Gastroesophageal sphincter (tissue), 4 donors: ENCODE data around the gene STK24. TPM values are rescaled to one million over a fixed set of nuclear protein-coding genes. Genes with fewer than 3 reads are reported as not detected.
A peak's percentile ranks its signal among the peaks of the same experiment; 100 is the strongest.

Experiments
- ATAC-seq: fragments of 150-250 bp; one replicate; pipeline ENCODE4 v1.9.1; 2016; ENCODE audit warnings: mild to moderate bottlenecking, moderate library complexity
- H3K27ac ChIP-seq, 4 donors: fragments of 200-600 bp; sonication (generic) in 3 of 4; 1 replicate in 3 of 4; 2 replicates in 1 of 4; pipeline ENCODE4 v1.5.1; 2016 to 2019
- H3K27me3 ChIP-seq: fragments of 200-600 bp; sonication (generic); one replicate; pipeline ENCODE4 v1.5.1; 2019
- H3K36me3 ChIP-seq, 2 donors: fragments of 200-600 bp; sonication (generic); one replicate each; pipeline ENCODE4 v1.5.1; 2019; ENCODE audit warnings: control low read depth in 1 of 2
- H3K4me1 ChIP-seq, 3 donors: fragments of 200-600 bp; sonication (generic); 1 replicate in 2 of 3; 2 replicates in 1 of 3; pipeline ENCODE4 v1.5.1; 2016 to 2019; ENCODE audit warnings: control low read depth in 2 of 3
- H3K4me3 ChIP-seq, 2 donors: fragments of 200-600 bp; sonication (generic); one replicate each; pipeline ENCODE4 v1.5.1; 2019; ENCODE audit warnings: mild to moderate bottlenecking in 1 of 2, moderate library complexity in 1 of 2
- H3K9me3 ChIP-seq, 3 donors: fragments of 200-600 bp; sonication (generic); one replicate each; pipeline ENCODE4 v1.5.1; 2017 to 2019; ENCODE audit warnings: control low read depth in 2 of 3
- EP300 ChIP-seq: sonication (generic); formaldehyde crosslinking; IDR thresholded peaks from one replicate; pipeline ENCODE4 v1.6.1; 2017; ENCODE audit warnings: antibody characterized with exemption, mild to moderate bottlenecking
- POLR2A ChIP-seq, 2 donors: fragments of 450-650 bp; IDR thresholded peaks; one replicate each; pipeline ENCODE4 v1.6.1; 2017; ENCODE audit warnings: antibody characterized with exemption in 2 of 2, mild to moderate bottlenecking in 2 of 2, moderate library complexity in 1 of 2
- POLR2AphosphoS5 ChIP-seq: sonication (generic); formaldehyde crosslinking; IDR thresholded peaks from one replicate; pipeline ENCODE4 v1.6.1; 2017; ENCODE audit warnings: antibody characterized with exemption
- WGBS, 2 donors: methylation state at CpG; one replicate each; pipeline ENCODE4 v1.1.5; 2018; ENCODE audit warnings: low coverage in 1 of 2; 5-methylcytosine and 5-hydroxymethylcytosine counted together
- total RNA-seq, 4 donors: library from RNA; depleted of rRNA; stranded (reverse); fragments of >200 nt; gene quantifications; one replicate each; pipeline ENCODE4 v1.1.0, GENCODE V29; 2016
- TF ChIP-seq, protein P1 (sequence below), 4 experiments: fragments of 200-600 bp in 2 of 4; fragments of 450-650 bp in 2 of 4; sonication (generic) in 1 of 4; IDR thresholded peaks; one replicate each; pipeline ENCODE4 v1.5.1; 2017 to 2019; ENCODE audit warnings: antibody characterized with exemption in 4 of 4, mild to moderate bottlenecking in 2 of 4, moderate library complexity in 2 of 4

The STK24 gene
- total RNA-seq, 4 donors from 2014 or later, result 60.2 to 157 (median 102) TPM

DNA sequence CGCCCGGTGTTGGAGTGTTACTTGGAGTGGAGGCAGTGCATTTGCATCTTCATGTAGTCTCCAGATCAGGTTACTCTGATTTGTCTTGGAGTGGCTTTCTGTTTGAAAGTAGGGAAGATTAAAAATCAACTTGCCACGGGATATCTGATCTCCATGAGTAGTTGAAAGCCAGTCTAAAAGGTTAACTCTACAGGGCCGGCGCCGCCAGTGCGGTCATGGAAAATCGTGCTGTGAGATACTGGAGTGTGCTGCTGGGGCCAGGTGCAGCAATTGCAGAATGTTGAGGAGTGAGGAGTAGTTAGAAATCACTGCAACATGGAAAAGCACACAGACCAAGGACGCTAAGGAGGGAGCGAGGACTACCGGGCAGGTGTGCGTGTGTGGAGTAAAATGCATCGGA is 175.0 kb downstream of the STK24 start:
- Histone ChIP-seq H3K9me3 (no peaks in the 10 kb centered on the region), H3K4me3 (no peak overlapping the region), H3K4me1 (no peaks in the 10 kb centered on the region), H3K27ac (no peak overlapping the region), H3K27me3 (no peaks in the 10 kb centered on the region), H3K36me3 (peaks cover 0 to 9% of the 10 kb centered on the region in 2 donors)
- TF ChIP-seq POLR2AphosphoS5 (no peak), POLR2A (IDR thresholded peaks at IDR 0.05) (no peak), EP300 (no peak)
- TF ChIP-seq, protein P1, sequence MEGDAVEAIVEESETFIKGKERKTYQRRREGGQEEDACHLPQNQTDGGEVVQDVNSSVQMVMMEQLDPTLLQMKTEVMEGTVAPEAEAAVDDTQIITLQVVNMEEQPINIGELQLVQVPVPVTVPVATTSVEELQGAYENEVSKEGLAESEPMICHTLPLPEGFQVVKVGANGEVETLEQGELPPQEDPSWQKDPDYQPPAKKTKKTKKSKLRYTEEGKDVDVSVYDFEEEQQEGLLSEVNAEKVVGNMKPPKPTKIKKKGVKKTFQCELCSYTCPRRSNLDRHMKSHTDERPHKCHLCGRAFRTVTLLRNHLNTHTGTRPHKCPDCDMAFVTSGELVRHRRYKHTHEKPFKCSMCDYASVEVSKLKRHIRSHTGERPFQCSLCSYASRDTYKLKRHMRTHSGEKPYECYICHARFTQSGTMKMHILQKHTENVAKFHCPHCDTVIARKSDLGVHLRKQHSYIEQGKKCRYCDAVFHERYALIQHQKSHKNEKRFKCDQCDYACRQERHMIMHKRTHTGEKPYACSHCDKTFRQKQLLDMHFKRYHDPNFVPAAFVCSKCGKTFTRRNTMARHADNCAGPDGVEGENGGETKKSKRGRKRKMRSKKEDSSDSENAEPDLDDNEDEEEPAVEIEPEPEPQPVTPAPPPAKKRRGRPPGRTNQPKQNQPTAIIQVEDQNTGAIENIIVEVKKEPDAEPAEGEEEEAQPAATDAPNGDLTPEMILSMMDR (IDR thresholded peaks at IDR 0.05), result no peak
- no peak for ATAC-seq
- 85 to 92% methylated on average over 11 to 12 of the region's 13 CpGs for WGBS, 2 donors

DNA sequence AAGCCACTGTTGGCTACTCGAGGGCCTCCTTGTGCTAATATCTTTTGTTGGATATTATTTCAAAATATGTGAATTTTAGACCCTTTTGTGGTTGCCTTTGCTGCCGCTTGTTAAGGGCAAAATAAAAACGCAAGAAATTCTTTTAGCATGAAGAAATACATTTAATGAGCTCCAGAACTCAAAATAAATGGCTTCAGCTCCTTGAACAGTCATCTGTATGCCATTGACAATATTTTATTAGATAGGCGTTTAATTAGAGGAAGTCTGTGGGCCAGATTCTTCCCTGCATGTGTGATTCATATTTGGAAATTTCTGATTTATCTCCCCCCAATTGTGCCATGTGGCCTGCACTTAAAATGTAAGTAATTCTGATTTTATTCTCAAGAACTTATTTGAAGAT is 177.2 kb downstream of the STK24 start:
- Histone ChIP-seq H3K27me3 (no peaks in the 10 kb centered on the region), H3K4me3 (no peak overlapping the region), H3K27ac (no peak overlapping the region), H3K4me1 (no peaks in the 10 kb centered on the region), H3K9me3 (no peaks in the 10 kb centered on the region), H3K36me3 (peaks cover 0 to 23% of the 10 kb centered on the region in 2 donors)
- no peak for ATAC-seq
- TF ChIP-seq EP300 (no peak), POLR2A (IDR thresholded peaks at IDR 0.05) (no peak), POLR2AphosphoS5 (no peak)
- TF ChIP-seq, protein P1 (IDR thresholded peaks at IDR 0.05), result no peak
- 79 to 97% methylated on average over 3 to 4 of the region's 4 CpGs for WGBS, 2 donors

DNA sequence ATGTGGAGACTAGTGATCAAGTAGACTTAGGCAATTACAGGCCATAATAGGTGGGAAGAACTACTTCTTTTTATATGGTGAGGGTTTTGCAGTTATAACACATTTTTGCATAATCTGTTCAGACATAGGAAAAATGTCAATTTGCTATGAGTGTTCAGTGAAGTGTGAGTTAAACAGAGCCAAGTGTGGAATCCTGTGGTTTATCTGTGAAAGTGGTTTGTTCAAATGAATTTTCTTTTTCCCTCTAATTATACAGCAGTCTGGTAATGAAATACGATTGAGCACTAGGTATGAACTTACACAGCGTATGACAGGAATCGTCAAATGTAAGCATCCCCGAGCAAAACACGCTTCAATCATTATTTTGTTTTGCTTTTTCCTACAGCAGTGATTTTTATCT is 178.3 kb downstream of the STK24 start:
- no peak for TF ChIP-seq POLR2A (IDR thresholded peaks at IDR 0.05)
- TF ChIP-seq EP300, result no peak
- no peak for TF ChIP-seq POLR2AphosphoS5
- TF ChIP-seq, protein P1 (IDR thresholded peaks at IDR 0.05), result no peak
- H3K36me3 ChIP-seq, result peaks cover 0 to 27% of the 10 kb centered on the region in 2 donors
- H3K27ac ChIP-seq, result no peak overlapping the region
- H3K9me3 ChIP-seq, result no peaks in the 10 kb centered on the region
- no peak overlapping the region for H3K4me3 ChIP-seq
- ATAC-seq, result no peak
- no peaks in the 10 kb centered on the region for H3K27me3 ChIP-seq
- 88 to 90% methylated on average over 4 to 5 of the region's 5 CpGs for WGBS, 2 donors
- no peaks in the 10 kb centered on the region for H3K4me1 ChIP-seq

DNA sequence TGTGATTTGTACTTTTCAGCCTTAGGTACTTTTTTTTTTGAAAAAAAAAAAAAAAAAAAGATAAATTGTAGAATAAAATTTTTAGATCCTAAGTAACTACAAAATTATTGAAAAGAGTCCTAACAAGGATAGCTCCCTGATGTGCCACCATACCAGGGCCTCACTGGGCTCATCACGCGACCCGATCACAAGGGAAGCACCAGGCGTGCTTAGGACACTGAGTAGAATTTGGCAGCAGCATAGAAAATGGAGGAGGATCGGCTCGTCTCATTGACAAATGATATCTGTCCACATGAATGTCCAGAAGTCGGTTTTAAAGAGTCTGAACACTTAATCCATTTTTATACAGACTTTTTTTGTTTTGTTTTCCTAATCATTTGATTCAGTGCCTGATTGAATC is 179.0 kb downstream of the STK24 start:
- 82 to 85% methylated on average over 7 of the region's 7 CpGs for WGBS, 2 donors
- no peak overlapping the region for H3K27ac ChIP-seq
- TF ChIP-seq POLR2A (IDR thresholded peaks at IDR 0.05) (no peak), EP300 (no peak), POLR2AphosphoS5 (no peak)
- TF ChIP-seq, protein P1 (IDR thresholded peaks at IDR 0.05), result no peak
- ATAC-seq, result no peak
- peaks cover 0 to 30% of the 10 kb centered on the region in 2 donors for H3K36me3 ChIP-seq
- no peaks in the 10 kb centered on the region for H3K27me3 ChIP-seq
- H3K9me3 ChIP-seq, result no peaks in the 10 kb centered on the region
- no peaks in the 10 kb centered on the region for H3K4me1 ChIP-seq
- H3K4me3 ChIP-seq, result no peak overlapping the region

DNA sequence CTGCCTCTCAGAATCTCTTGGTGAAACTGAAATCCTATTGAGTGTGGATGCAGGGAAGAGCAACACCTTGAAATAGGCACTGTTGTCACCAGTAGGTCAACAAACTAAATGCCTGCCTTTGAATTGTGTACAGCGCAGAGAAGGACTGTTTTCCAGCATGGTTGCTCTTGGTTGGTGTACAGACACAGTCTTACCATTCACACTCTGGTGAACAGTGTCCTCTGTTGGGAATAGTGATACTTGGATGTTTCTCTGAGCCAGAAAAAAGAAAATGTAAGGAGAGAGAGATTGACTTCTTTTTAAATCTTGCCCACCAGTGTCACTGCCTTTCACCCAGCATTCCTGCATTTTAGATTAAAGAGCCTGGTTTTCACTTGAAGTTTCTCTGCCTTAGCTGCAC is 179.7 kb downstream of the STK24 start:
- Histone ChIP-seq H3K27me3 (no peaks in the 10 kb centered on the region), H3K4me3 (no peak overlapping the region), H3K9me3 (no peaks in the 10 kb centered on the region), H3K27ac (no peak overlapping the region), H3K4me1 (no peaks in the 10 kb centered on the region), H3K36me3 (peaks cover 0 to 30% of the 10 kb centered on the region in 2 donors)
- no CpG with 5 or more reads among the region's 1 CpG for WGBS, 2 donors
- ATAC-seq, result no peak
- TF ChIP-seq, protein P1 (IDR thresholded peaks at IDR 0.05), result peak; percentile 7 to 48 (median 38)
- TF ChIP-seq POLR2AphosphoS5 (no peak), POLR2A (IDR thresholded peaks at IDR 0.05) (no peak)
